Tibial nerve (tissue), 4 donors: ENCODE measurements around the gene TOMM22. TPM values are rescaled to one million over a fixed set of nuclear protein-coding genes. Genes with fewer than 3 reads are reported as not detected.
A peak's percentile ranks its signal among the peaks of the same experiment; 100 is the strongest.

Experiments
- DNase-seq, 2 donors: peaks; one replicate each; pipeline ENCODE4 v3.0.0-alpha.2; 2019; ENCODE audit warnings: low spot score in 2 of 2
- H3K27ac ChIP-seq, 4 donors: fragments of 200-600 bp; sonication (generic) in 3 of 4; one replicate each; pipeline ENCODE4 v1.5.1; 2017 to 2019; ENCODE audit warnings: mild to moderate bottlenecking in 1 of 4
- H3K27me3 ChIP-seq, 2 donors: fragments of 200-600 bp; sonication (generic) in 1 of 2; one replicate each; pipeline versions ENCODE4 v1.5.1 to v1.6.0; 2017 to 2019
- H3K36me3 ChIP-seq, 3 donors: fragments of 200-600 bp; sonication (generic); one replicate each; pipeline ENCODE4 v1.5.1; 2018 to 2019
- H3K4me1 ChIP-seq, 4 donors: fragments of 200-600 bp; sonication (generic) in 3 of 4; one replicate each; pipeline ENCODE4 v1.5.1; 2017 to 2019
- H3K4me3 ChIP-seq, 4 donors: fragments of 200-600 bp; sonication (generic) in 3 of 4; one replicate each; pipeline ENCODE4 v1.5.1; 2017 to 2019; ENCODE audit warnings: mild to moderate bottlenecking in 1 of 4, moderate library complexity in 1 of 4
- H3K9me3 ChIP-seq, 4 donors: fragments of 200-600 bp; sonication (generic) in 3 of 4; one replicate each; pipeline ENCODE4 v1.5.1; 2017 to 2019
- CTCF ChIP-seq, 5 experiments: fragments of 200-600 bp in 3 of 5; fragments of 450-650 bp in 2 of 5; sonication (generic) in 3 of 5; IDR thresholded peaks; one replicate each; pipeline ENCODE4 v1.5.1; 2016 to 2019; ENCODE audit warnings: antibody characterized with exemption in 5 of 5, mild to moderate bottlenecking in 3 of 5, moderate library complexity in 2 of 5
- EP300 ChIP-seq, 2 donors: sonication (generic); formaldehyde crosslinking; IDR thresholded peaks; one replicate each; pipeline ENCODE4 v1.6.1; 2017; ENCODE audit warnings: antibody characterized with exemption in 2 of 2, mild to moderate bottlenecking in 1 of 2
- POLR2A ChIP-seq, 2 donors: fragments of 450-650 bp; IDR thresholded peaks; one replicate each; pipeline ENCODE4 v1.6.1; 2017; ENCODE audit warnings: antibody characterized with exemption in 2 of 2, mild to moderate bottlenecking in 2 of 2, moderate library complexity in 2 of 2
- WGBS, 2 donors: methylation state at CpG; one replicate each; pipeline ENCODE4 v1.1.5; 2018; 5-methylcytosine and 5-hydroxymethylcytosine counted together
- total RNA-seq, 4 donors: library from RNA; depleted of rRNA; stranded (reverse); fragments of >200 nt; gene quantifications; one replicate each; pipeline ENCODE4 v1.1.0, GENCODE V29; 2016

Gene TOMM22
- total RNA-seq, 4 donors from 2014 or later, result 23.1 to 28.5 (median 27.1) TPM

- WGBS, 2 donors, result 79 to 85% methylated on average over 8 of the region's 8 CpGs
- no peaks in the 10 kb centered on the region for H3K9me3 ChIP-seq
- no peaks in the 10 kb centered on the region for H3K27me3 ChIP-seq
- H3K27ac ChIP-seq, result no peak overlapping the region
- DNase-seq, result no peak
- H3K4me3 ChIP-seq, result no peak overlapping the region
- H3K4me1 ChIP-seq, result peaks cover 0 to 30% (median 10%) of the 10 kb centered on the region in 4 donors
- peaks cover 0 to 38% (median 12%) of the 10 kb centered on the region in 3 donors for H3K36me3 ChIP-seq
- TF ChIP-seq EP300 (IDR thresholded peaks at IDR 0.05) (no peak), POLR2A (IDR thresholded peaks at IDR 0.05) (no peak), CTCF (IDR thresholded peaks at IDR 0.05) (no peak)
These were observed 32.2 kb downstream of the TOMM22 start for GRCh38 chr22:38713921-38714320.

GRCh38 chr22:38715176-38715764 is 33.5 kb downstream of the TOMM22 start:
- TF ChIP-seq POLR2A (IDR thresholded peaks at IDR 0.05) (no peak), EP300 (IDR thresholded peaks at IDR 0.05) (no peak), CTCF (IDR thresholded peaks at IDR 0.05) (no peak)
- Histone ChIP-seq H3K27me3 (no peaks in the 10 kb centered on the region), H3K27ac (no peak overlapping the region), H3K4me3 (no peak overlapping the region), H3K9me3 (no peaks in the 10 kb centered on the region), H3K4me1 (peaks cover 0 to 31% (median 6%) of the 10 kb centered on the region in 4 donors), H3K36me3 (peaks cover 0 to 32% (median 12%) of the 10 kb centered on the region in 3 donors)
- no peak for DNase-seq
- 85 to 89% methylated on average over 9 of the region's 9 CpGs for WGBS, 2 donors

GRCh38 chr22:38715852-38716251 is 34.1 kb downstream of the TOMM22 start:
- H3K27ac ChIP-seq, result no peak overlapping the region
- WGBS, 2 donors, result 91 to 94% methylated on average over 15 of the region's 15 CpGs

GRCh38 chr22:38716271-38716670 is 34.5 kb downstream of the TOMM22 start:
- H3K27ac ChIP-seq, result no peak overlapping the region
- H3K36me3 ChIP-seq, result peaks cover 0 to 41% (median 19%) of the 10 kb centered on the region in 3 donors
- no peak for DNase-seq
- H3K4me1 ChIP-seq, result peaks cover 0 to 31% (median 6%) of the 10 kb centered on the region in 4 donors
- no peak overlapping the region for H3K4me3 ChIP-seq
- no peak for TF ChIP-seq EP300 (IDR thresholded peaks at IDR 0.05)
- no peak for TF ChIP-seq POLR2A (IDR thresholded peaks at IDR 0.05)
- no peak for TF ChIP-seq CTCF (IDR thresholded peaks at IDR 0.05)
- 89 to 95% methylated on average over 9 to 10 of the region's 10 CpGs for WGBS, 2 donors
- no peaks in the 10 kb centered on the region for H3K9me3 ChIP-seq
- H3K27me3 ChIP-seq, result no peaks in the 10 kb centered on the region

More at GRCh38 chr22:38715852-38716251, 34.1 kb downstream of the TOMM22 start:
- Histone ChIP-seq H3K4me1 (peaks cover 0 to 31% (median 6%) of the 10 kb centered on the region in 4 donors), H3K9me3 (no peaks in the 10 kb centered on the region), H3K27me3 (no peaks in the 10 kb centered on the region), H3K36me3 (peaks cover 0 to 36% (median 14%) of the 10 kb centered on the region in 3 donors), H3K4me3 (no peak overlapping the region)
- no peak for DNase-seq
- TF ChIP-seq POLR2A (IDR thresholded peaks at IDR 0.05), result no peak
- TF ChIP-seq EP300 (IDR thresholded peaks at IDR 0.05), result no peak
- TF ChIP-seq CTCF (IDR thresholded peaks at IDR 0.05), result no peak

GRCh38 chr22:38716826-38717225 is 35.1 kb downstream of the TOMM22 start:
- H3K36me3 ChIP-seq, result peaks cover 0 to 46% (median 22%) of the 10 kb centered on the region in 3 donors

More at GRCh38 chr22:38716826-38717225, 35.1 kb downstream of the TOMM22 start:
- H3K4me1 ChIP-seq, result peaks cover 0 to 31% (median 6%) of the 10 kb centered on the region in 4 donors
- peak overlapping the region in 1 of 4 donors; percentile 74 for H3K27ac ChIP-seq
- H3K9me3 ChIP-seq, result no peaks in the 10 kb centered on the region
- DNase-seq, result no peak
- H3K27me3 ChIP-seq, result no peaks in the 10 kb centered on the region
- 89 to 97% methylated on average over 9 of the region's 9 CpGs for WGBS, 2 donors
- H3K4me3 ChIP-seq, result no peak overlapping the region
- no peak for TF ChIP-seq POLR2A (IDR thresholded peaks at IDR 0.05)
- no peak for TF ChIP-seq EP300 (IDR thresholded peaks at IDR 0.05)
- no peak for TF ChIP-seq CTCF (IDR thresholded peaks at IDR 0.05)
